ENCODE measurements around the gene EPYC. TPM values are rescaled to one million over a fixed set of nuclear protein-coding genes. Genes with fewer than 3 reads are reported as not detected.

EPYC gene
- total RNA-seq, 2 experiments from 2014 or later, result not detected

GRCh38 chr12:90951432-90952105 is 53.2 kb downstream of the EPYC start:
- Histone ChIP-seq H3K36me3 (ENCODE audit: insufficient read depth, low read length) (no peaks in the 10 kb centered on the region), H3K27ac (ENCODE audit: low read depth, low read length, poor library complexity, severe bottlenecking) (no peak overlapping the region), H3K9me3 (ENCODE audit: low read length) (no peaks in the 10 kb centered on the region), H3K4me2 (ENCODE audit: low read length) (no peak overlapping the region), H4K20me1 (ENCODE audit: insufficient read depth, low read length) (no peaks in the 10 kb centered on the region), H3K4me3 (ENCODE audit: low read depth, low read length, poor library complexity, severe bottlenecking) (no peak overlapping the region), H3K79me2 (ENCODE audit: insufficient read depth, low read depth, low read length) (no peaks in the 10 kb centered on the region), H3K4me1 (ENCODE audit: insufficient read depth, low read length, poor library complexity, severe bottlenecking) (no peaks in the 10 kb centered on the region), H3K9me2 (ENCODE audit: insufficient read depth, low read length) (no peaks in the 10 kb centered on the region), H2AFZ (ENCODE audit: low read length) (no peak overlapping the region)
- TF ChIP-seq CTCF (conservative IDR thresholded peaks at IDR 0.05; ENCODE audit: low read length), result no peak
- TF ChIP-seq EZH2phosphoT487 (IDR thresholded peaks at IDR 0.05; ENCODE audit: borderline replicate concordance, low read depth, low read length), result no peak
- no peak for DNase-seq (ENCODE audit: low spot score)
- POLR2A ChIA-PET, result interaction anchor here (0.7 kb wide), 1 partner anchor 1450 kb away, joined by 3 read pairs; no protein-coding TSS in a partner anchor
- BruUV-seq (replicated peaks), result no TSS peak
- CTCF ChIA-PET (ENCODE audit: unreplicated experiment), result no interaction called here
- intact Hi-C loops (cut with micrococcal nuclease; ENCODE audit: unreplicated experiment), result no loop called here

- Histone ChIP-seq H3K4me3 (ENCODE audit: low read depth, low read length, poor library complexity, severe bottlenecking) (no peak overlapping the region), H3K27ac (ENCODE audit: low read depth, low read length, poor library complexity, severe bottlenecking) (no peak overlapping the region), H2AFZ (ENCODE audit: low read length) (no peak overlapping the region), H3K9me2 (ENCODE audit: insufficient read depth, low read length) (no peaks in the 10 kb centered on the region), H3K4me1 (ENCODE audit: insufficient read depth, low read length, poor library complexity, severe bottlenecking) (no peaks in the 10 kb centered on the region), H3K36me3 (ENCODE audit: insufficient read depth, low read length) (no peaks in the 10 kb centered on the region), H3K79me2 (ENCODE audit: insufficient read depth, low read depth, low read length) (no peaks in the 10 kb centered on the region), H3K9me3 (ENCODE audit: low read length) (no peaks in the 10 kb centered on the region), H3K4me2 (ENCODE audit: low read length) (no peak overlapping the region), H4K20me1 (ENCODE audit: insufficient read depth, low read length) (no peaks in the 10 kb centered on the region)
- ChIA-PET CTCF (ENCODE audit: unreplicated experiment) (no interaction called here), POLR2A (no interaction called here)
- no TSS peak for BruUV-seq (replicated peaks)
- TF ChIP-seq CTCF (conservative IDR thresholded peaks at IDR 0.05; ENCODE audit: low read length), result no peak
- TF ChIP-seq EZH2phosphoT487 (IDR thresholded peaks at IDR 0.05; ENCODE audit: borderline replicate concordance, low read depth, low read length), result no peak
- no peak for DNase-seq (ENCODE audit: low spot score)
- intact Hi-C loops (cut with micrococcal nuclease; ENCODE audit: unreplicated experiment), result no loop called here
Observed at GRCh38 chr12:90947869-90948268, 56.9 kb downstream of the EPYC start.

- no peaks in the 10 kb centered on the region for H3K36me3 ChIP-seq (ENCODE audit: insufficient read depth, low read length)
- H3K4me3 ChIP-seq (ENCODE audit: low read depth, low read length, poor library complexity, severe bottlenecking), result no peak overlapping the region
- ChIA-PET POLR2A (no interaction called here), CTCF (ENCODE audit: unreplicated experiment) (no interaction called here)
- BruUV-seq (replicated peaks), result no TSS peak
- intact Hi-C loops (cut with micrococcal nuclease; ENCODE audit: unreplicated experiment), result no loop called here
- no peaks in the 10 kb centered on the region for H3K4me1 ChIP-seq (ENCODE audit: insufficient read depth, low read length, poor library complexity, severe bottlenecking)
- H3K27ac ChIP-seq (ENCODE audit: low read depth, low read length, poor library complexity, severe bottlenecking), result no peak overlapping the region
- H3K4me2 ChIP-seq (ENCODE audit: low read length), result no peak overlapping the region
- TF ChIP-seq EZH2phosphoT487 (IDR thresholded peaks at IDR 0.05; ENCODE audit: borderline replicate concordance, low read depth, low read length), result no peak
- TF ChIP-seq CTCF (conservative IDR thresholded peaks at IDR 0.05; ENCODE audit: low read length), result peak; percentile 86
- DNase-seq (ENCODE audit: low spot score), result peak; percentile 50
- H3K9me3 ChIP-seq (ENCODE audit: low read length), result no peaks in the 10 kb centered on the region
- H3K9me2 ChIP-seq (ENCODE audit: insufficient read depth, low read length), result no peaks in the 10 kb centered on the region
- no peaks in the 10 kb centered on the region for H4K20me1 ChIP-seq (ENCODE audit: insufficient read depth, low read length)
- no peak overlapping the region for H2AFZ ChIP-seq (ENCODE audit: low read length)
- H3K79me2 ChIP-seq (ENCODE audit: insufficient read depth, low read depth, low read length), result no peaks in the 10 kb centered on the region
Observed at GRCh38 chr12:90945070-90945649, 59.6 kb downstream of the EPYC start.

Data from OCI-LY7 (cell line).